Keratinocyte (primary cell): ENCODE data around the gene PPP4R2. TPM values are rescaled to one million over a fixed set of nuclear protein-coding genes. Genes with fewer than 3 reads are reported as not detected.

Source experiments
- DNase-seq: peaks from one replicate; pipeline ENCODE4 v3.0.0-alpha.2; 2011; ENCODE audit warnings: low read depth, missing footprints, low spot score
- FAIRE-seq: peaks from 2 replicates; lab custom pipeline; 2011; peaks lifted over from hg19 to GRCh38; lab: Jason Lieb, UNC
- H2AFZ ChIP-seq: 2 replicates; pipeline ENCODE4 v1.6.0; 2012; ENCODE audit warnings: low read length, control low read depth, inconsistent platforms; ENCODE audit not compliant: control insufficient read depth
- H3K27ac ChIP-seq: 2 replicates; pipeline ENCODE4 v1.5.1; 2011; ENCODE audit warnings: low read length; ENCODE audit not compliant: control insufficient read depth, insufficient read depth
- H3K27me3 ChIP-seq: 3 replicates; pipeline ENCODE4 v1.6.0; 2011; ENCODE audit warnings: low read length; ENCODE audit not compliant: control insufficient read depth, insufficient read depth; ENCODE audit errors: extremely low read depth
- H3K36me3 ChIP-seq, 2 experiments: 2 replicates in 1 of 2; 3 replicates in 1 of 2; pipeline ENCODE4 v1.5.1; 2011; ENCODE audit warnings: low read length in 2 of 2, mild to moderate bottlenecking in 1 of 2; ENCODE audit not compliant: control insufficient read depth in 2 of 2, insufficient read depth in 2 of 2; ENCODE audit errors: extremely low read depth in 1 of 2
- H3K4me1 ChIP-seq: 3 replicates; pipeline ENCODE4 v1.5.1; 2011; ENCODE audit warnings: low read length; ENCODE audit not compliant: control insufficient read depth, insufficient read depth; ENCODE audit errors: extremely low read depth
- H3K4me2 ChIP-seq: 3 replicates; pipeline ENCODE4 v1.6.0; 2011; ENCODE audit warnings: low read depth, low read length; ENCODE audit not compliant: control insufficient read depth, insufficient read depth; ENCODE audit errors: extremely low read depth
- H3K4me3 ChIP-seq, 3 experiments: fragments of 200-600 bp in 1 of 3; sonication (generic) in 1 of 3; 2 replicates in 2 of 3; 3 replicates in 1 of 3; pipeline ENCODE4 v1.5.1; 2011 to 2016; ENCODE audit warnings: low read length in 3 of 3, mild to moderate bottlenecking in 3 of 3, control low read depth in 2 of 3, inconsistent platforms in 1 of 3, low read depth in 1 of 3, mixed read lengths in 1 of 3, mixed run types in 1 of 3, moderate library complexity in 1 of 3; ENCODE audit not compliant: control insufficient read depth in 2 of 3, insufficient read depth in 2 of 3; ENCODE audit errors: extremely low read depth in 1 of 3
- H3K79me2 ChIP-seq: 2 replicates; pipeline ENCODE4 v1.6.0; 2012; ENCODE audit warnings: low read length; ENCODE audit not compliant: control insufficient read depth, insufficient read depth
- H3K9ac ChIP-seq: 3 replicates; pipeline ENCODE4 v1.6.0; 2011; ENCODE audit warnings: low read length; ENCODE audit not compliant: control insufficient read depth, insufficient read depth; ENCODE audit errors: extremely low read depth
- H3K9me1 ChIP-seq: 3 replicates; pipeline ENCODE4 v1.6.0; 2011; ENCODE audit warnings: low read length; ENCODE audit not compliant: control insufficient read depth, insufficient read depth; ENCODE audit errors: extremely low read depth
- H3K9me3 ChIP-seq: 2 replicates; pipeline ENCODE4 v1.5.1; 2012; ENCODE audit warnings: low read depth, low read length; ENCODE audit not compliant: control insufficient read depth
- H4K20me1 ChIP-seq: 3 replicates; pipeline ENCODE4 v1.6.0; 2011; ENCODE audit warnings: low read length; ENCODE audit not compliant: control insufficient read depth, insufficient read depth; ENCODE audit errors: extremely low read depth
- CTCF ChIP-seq, 3 experiments: IDR thresholded peaks in 1 of 3; conservative IDR thresholded peaks in 1 of 3; optimal IDR thresholded peaks in 1 of 3; 2 replicates in 2 of 3; 3 replicates in 1 of 3; pipeline versions ENCODE3 to v1.5.1; 2011; ENCODE audit warnings: low read length in 3 of 3, mild to moderate bottlenecking in 3 of 3, moderate library complexity in 2 of 3, control low read depth in 1 of 3, inconsistent platforms in 1 of 3; ENCODE audit not compliant: insufficient read depth in 2 of 3; ENCODE audit errors: extremely low read depth in 1 of 3
- EZH2 ChIP-seq: IDR thresholded peaks from one replicate; pipeline ENCODE4 v1.6.1; 2012; ENCODE audit warnings: inconsistent platforms, mild to moderate bottlenecking, low read length, moderate library complexity
- dilution Hi-C: fragments of 300-500 bp; cut with MboI; formaldehyde crosslinking; loops from one replicate; pipeline ENCODE4 v1.7.0; 2020; ENCODE audit warnings: low sequenced_read_pairs; ENCODE audit not compliant: extremely low pct_ligation_motif_present
- polyA plus RNA-seq, 5 experiments: library from polyadenylated mRNA; depleted of rRNA in 3 of 5; stranded (reverse) in 3 of 5; stranded (forward) in 1 of 5; unstranded in 1 of 5; fragments of >200 nt; gene quantifications; 1 replicate in 1 of 5; 2 replicates in 3 of 5; 3 replicates in 1 of 5; pipeline versions ENCODE4 v1.2.1 to v1.2.3, GENCODE V29; 2011 to 2012; ENCODE audit warnings: missing spikeins in 2 of 5, low read depth in 1 of 5, low replicate concordance in 1 of 5

Gene PPP4R2
- polyA plus RNA-seq, 1 donor (not counting 4 experiments of a cell fraction or from before 2014, with no cell fraction given) = 46.6 TPM

GRCh38 chr3:73018790-73019441 is 22.3 kb downstream of the PPP4R2 start:
- Histone ChIP-seq H4K20me1 (peaks cover 24% of the 10 kb centered on the region), H3K9ac (no peak overlapping the region), H2AFZ (no peak overlapping the region), H3K4me2 (no peak overlapping the region), H3K27ac (no peak overlapping the region), H3K36me3 (peaks cover 6% of the 10 kb centered on the region in 2 experiments), H3K27me3 (no peaks in the 10 kb centered on the region), H3K9me3 (no peaks in the 10 kb centered on the region), H3K9me1 (peaks cover 6% of the 10 kb centered on the region), H3K4me3 (no peak overlapping the region), H3K79me2 (peaks cover 97% of the 10 kb centered on the region), H3K4me1 (peaks cover 2% of the 10 kb centered on the region)
- DNase-seq (no peak), FAIRE-seq (no peak)
- TF ChIP-seq CTCF (optimal IDR thresholded peaks at IDR 0.05 in 1 of 3, IDR thresholded peaks at IDR 0.05 in 1 of 3, conservative IDR thresholded peaks at IDR 0.05 in 1 of 3; ENCODE audit: extremely low read depth in 1 of 3, insufficient read depth in 2 of 3, low read length in 3 of 3) = no peak
- TF ChIP-seq EZH2 = no peak
- dilution Hi-C loops = no loop called here

GRCh38 chr3:73021301-73021835 is 24.8 kb downstream of the PPP4R2 start:
- H3K9ac ChIP-seq = no peak overlapping the region
- H3K9me3 ChIP-seq = no peaks in the 10 kb centered on the region
- FAIRE-seq = no peak
- no peak for TF ChIP-seq EZH2
- TF ChIP-seq CTCF (optimal IDR thresholded peaks at IDR 0.05 in 1 of 3, IDR thresholded peaks at IDR 0.05 in 1 of 3, conservative IDR thresholded peaks at IDR 0.05 in 1 of 3; ENCODE audit: extremely low read depth in 1 of 3, insufficient read depth in 2 of 3, low read length in 3 of 3) = no peak
- DNase-seq = no peak
- no peak overlapping the region for H2AFZ ChIP-seq
- H3K27me3 ChIP-seq = no peaks in the 10 kb centered on the region
- dilution Hi-C loops = no loop called here
- H3K4me2 ChIP-seq = no peak overlapping the region
- peaks cover 4 to 6% of the 10 kb centered on the region in 2 experiments for H3K36me3 ChIP-seq
- no peak overlapping the region for H3K4me3 ChIP-seq
- H3K9me1 ChIP-seq = peaks cover 8% of the 10 kb centered on the region
- peaks cover 12% of the 10 kb centered on the region for H3K4me1 ChIP-seq
- no peak overlapping the region for H3K27ac ChIP-seq
- H4K20me1 ChIP-seq = peaks cover 27% of the 10 kb centered on the region
- peaks cover 97% of the 10 kb centered on the region for H3K79me2 ChIP-seq
